GM13976 (cell line): ENCODE results near the gene RHBDF2.
A peak's percentile ranks its signal among the peaks of the same experiment; 100 is the strongest.
"Not testable (repeated sequence)": the region's sequence is repeated elsewhere in the genome, so short reads cannot be mapped to it uniquely, and the experiment has no call there.

ENCODE experiments used
- DNase-seq: peaks from one replicate; pipeline ENCODE4 v3.0.0; 2012; ENCODE audit warnings: low spot score
- CTCF ChIP-seq: IDR thresholded peaks from 2 replicates; pipeline ENCODE4 v1.5.1; 2012; ENCODE audit warnings: borderline replicate concordance, mild to moderate bottlenecking; ENCODE audit not compliant: insufficient read depth; ENCODE audit errors: extremely low read depth, missing control alignments, control extremely low read depth
- in situ Hi-C: fragments of 300-500 bp; cut with MboI; formaldehyde crosslinking; loops from one replicate; pipeline ENCODE4 v1.12.0; 2022; ENCODE audit warnings: low sequenced_read_pairs, mixed read lengths, inconsistent platforms; ENCODE audit not compliant: unreplicated experiment

The RHBDF2 gene

GRCh38 chr17:76513306-76513692, 12.1 kb upstream of the RHBDF2 start:
- no peak for TF ChIP-seq CTCF
- no peak for DNase-seq
- in situ Hi-C loops: no loop called here

GRCh38 chr17:76512366-76513305, 11.4 kb upstream of the RHBDF2 start:
- TF ChIP-seq CTCF: no peak
- in situ Hi-C loops: no loop called here
- no peak for DNase-seq

GRCh38 chr17:76511668-76512365, 10.6 kb upstream of the RHBDF2 start:
- TF ChIP-seq CTCF: no peak
- DNase-seq: no peak
- in situ Hi-C loops: no loop called here

GRCh38 chr17:76510831-76511244, 9.6 kb upstream of the RHBDF2 start:
- in situ Hi-C loops: no loop called here
- TF ChIP-seq CTCF: no peak
- no peak for DNase-seq

GRCh38 chr17:76508472-76509063, 7.3 kb upstream of the RHBDF2 start:
- in situ Hi-C loops: loop anchor here (5.0 kb wide), 1 partner anchor 36 kb away; no protein-coding TSS in a partner anchor
- not testable (repeated sequence) for DNase-seq

GRCh38 chr17:76506408-76507345, 5.5 kb upstream of the RHBDF2 start:
- TF ChIP-seq CTCF: peak; percentile 90
- peak; percentile 90 for DNase-seq
- in situ Hi-C loops: loop anchor here (5.0 kb wide), 1 partner anchor 34 kb away; no protein-coding TSS in a partner anchor
